Measurements from ENCODE around the gene EMSY. TPM values are rescaled to one million over a fixed set of nuclear protein-coding genes. Genes with fewer than 3 reads are reported as not detected.

EMSY gene
- total and polyA plus RNA-seq, 2 of the 13 experiments (the other 11 are each of a cell fraction or from before 2014, with no cell fraction given): 11.6 to 18.5 TPM

GRCh38 chr11:76552987-76553386 lies 108.2 kb downstream of the EMSY start (continued):
- TF ChIP-seq CHD2 (IDR thresholded peaks at IDR 0.05; ENCODE audit: low read depth, low read length): no peak
- TF ChIP-seq ZNF841 (CRISPR knock-in tag; IDR thresholded peaks at IDR 0.05; ENCODE audit: borderline replicate concordance): no peak
- no peak for TF ChIP-seq ZNF678 (CRISPR knock-in tag; IDR thresholded peaks at IDR 0.05)

- intact Hi-C loops (cut with micrococcal nuclease; ENCODE audit: unreplicated experiment): no loop called here
- WGBS (ENCODE audit: low lambda C conversion rate): 80% methylated on average over 8 of the region's 8 CpGs
- ChIA-PET CTCF (ENCODE audit: low intra/inter-chr PET ratio, low total read pairs) (no interaction called here), POLR2A (no interaction called here)
- no peaks in the 10 kb centered on the region for H4K20me1 ChIP-seq (ENCODE audit: insufficient read depth, low read length)
- H3K79me2 ChIP-seq (ENCODE audit: insufficient read depth, low read length): no peaks in the 10 kb centered on the region
- TF ChIP-seq SSRP1 (CRISPR knock-in tag; IDR thresholded peaks at IDR 0.05): no peak
- TF ChIP-seq ZNF253 (CRISPR knock-in tag; IDR thresholded peaks at IDR 0.05; ENCODE audit: borderline replicate concordance): no peak
- TF ChIP-seq CERS6 (CRISPR knock-in tag; IDR thresholded peaks at IDR 0.05): no peak
- no peak for TF ChIP-seq YY1 (IDR thresholded peaks at IDR 0.05; ENCODE audit: insufficient read depth, insufficient replicate concordance, low read depth, low read length)
- TF ChIP-seq ZNF382 (CRISPR knock-in tag; IDR thresholded peaks at IDR 0.05; ENCODE audit: borderline replicate concordance): no peak
- no peak for TF ChIP-seq HNRNPUL1 (IDR thresholded peaks at IDR 0.05; ENCODE audit: low read depth, low read length)
- no peak for TF ChIP-seq ZNF292 (CRISPR knock-in tag; IDR thresholded peaks at IDR 0.05; ENCODE audit: borderline replicate concordance, low read depth)
- no peak overlapping the region for H3K4me3 ChIP-seq (replicated peaks in 1 of 3; ENCODE audit: insufficient read depth in 1 of 3, low read depth in 2 of 3, low read length in 3 of 3)
- no peak overlapping the region for H3K9ac ChIP-seq (ENCODE audit: insufficient read depth, low read depth, low read length)
- H3K36me3 ChIP-seq (replicated peaks in 1 of 2; ENCODE audit: control insufficient read depth in 1 of 2, insufficient read depth in 2 of 2, low read length in 2 of 2): peaks cover 0 to 3% of the 10 kb centered on the region in 2 experiments; a peak in 1 of 5 replicates
- H3K4me1 ChIP-seq (ENCODE audit: insufficient read depth, low read length): no peaks in the 10 kb centered on the region
- no peak for FAIRE-seq
- no peak overlapping the region for H3K4me2 ChIP-seq (ENCODE audit: low read depth, low read length)
- H2AFZ ChIP-seq (ENCODE audit: low read length): no peak overlapping the region
- no TSS peak for BruUV-seq (replicated peaks)
- in situ Hi-C loops (cut with HindIII; ENCODE audit: extremely low pct_ligation_motif_present, low pct_unique_long_range_greater_than_20kb): no loop called here
- no peaks in the 10 kb centered on the region for H3K9me3 ChIP-seq (ENCODE audit: low read length)
- DNase-seq (ENCODE audit: low spot score): no peak
- no peak for ATAC-seq
- no peaks in the 10 kb centered on the region; a peak in 1 of 5 replicates for H3K27me3 ChIP-seq (ENCODE audit: control insufficient read depth in 1 of 2, insufficient read depth in 2 of 2, low read length in 2 of 2)
- no peak overlapping the region for H3K27ac ChIP-seq (ENCODE audit: extremely low read length, insufficient read depth, low read length)
Measured at GRCh38 chr11:76553554-76554476, 109.0 kb downstream of the EMSY start.
